GM23248 (cell line): Measurements from ENCODE around the gene SLC35F3. TPM values are rescaled to one million over a fixed set of nuclear protein-coding genes. Genes with fewer than 3 reads are reported as not detected.

Experiments used
- DNase-seq: peaks from one replicate; pipeline ENCODE4 v3.0.0-alpha.2; 2015
- H2AFZ ChIP-seq: fragments of 200-600 bp; sonication (generic); 2 replicates; pipeline ENCODE4 v1.6.1; 2016; ENCODE audit warnings: antibody characterized with exemption
- H3F3A ChIP-seq: fragments of 200-600 bp; sonication (generic); 2 replicates; pipeline ENCODE4 v1.6.1; 2016; ENCODE audit warnings: mild to moderate bottlenecking, antibody characterized with exemption, mixed run types; ENCODE audit not compliant: insufficient read depth
- H3K27ac ChIP-seq: fragments of 200-600 bp; sonication (generic); 2 replicates; pipeline ENCODE4 v1.5.1; 2016; ENCODE audit warnings: mild to moderate bottlenecking
- H3K27me3 ChIP-seq: fragments of 200-600 bp; sonication (generic); replicated peaks from 2 replicates; pipeline ENCODE4 v1.6.1; 2016; ENCODE audit warnings: mild to moderate bottlenecking; ENCODE audit not compliant: insufficient read depth
- H3K36me3 ChIP-seq: fragments of 200-600 bp; sonication (generic); 2 replicates; pipeline ENCODE4 v1.6.1; 2016; ENCODE audit warnings: low read depth, mild to moderate bottlenecking
- H3K4me1 ChIP-seq: fragments of 200-600 bp; sonication (generic); 2 replicates; pipeline ENCODE4 v1.6.1; 2016; ENCODE audit warnings: mild to moderate bottlenecking; ENCODE audit not compliant: insufficient read depth
- H3K4me2 ChIP-seq: fragments of 200-600 bp; sonication (generic); one replicate; pipeline ENCODE4 v1.6.1; 2016; ENCODE audit warnings: mild to moderate bottlenecking; ENCODE audit not compliant: unreplicated experiment
- H3K4me3 ChIP-seq: fragments of 200-600 bp; sonication (generic); 2 replicates; pipeline ENCODE4 v1.5.1; 2016; ENCODE audit warnings: mild to moderate bottlenecking
- H3K79me2 ChIP-seq: fragments of 200-600 bp; sonication (generic); 2 replicates; pipeline ENCODE4 v1.6.1; 2016; ENCODE audit warnings: mild to moderate bottlenecking; ENCODE audit not compliant: insufficient read depth
- H3K9ac ChIP-seq: fragments of 200-600 bp; sonication (generic); 2 replicates; pipeline ENCODE4 v1.6.1; 2016; ENCODE audit warnings: mild to moderate bottlenecking
- H3K9me2 ChIP-seq: fragments of 200-600 bp; sonication (generic); 2 replicates; pipeline ENCODE4 v1.6.1; 2016; ENCODE audit warnings: mixed run types, mild to moderate bottlenecking, moderate library complexity; ENCODE audit not compliant: insufficient read depth
- H3K9me3 ChIP-seq: fragments of 200-600 bp; sonication (generic); one replicate; pipeline ENCODE4 v1.6.1; 2017; ENCODE audit warnings: low read depth
- H4K20me1 ChIP-seq: fragments of 200-600 bp; sonication (generic); 2 replicates; pipeline ENCODE4 v1.6.0; 2016; ENCODE audit not compliant: insufficient read depth
- EZH2 ChIP-seq: fragments of 200-600 bp; sonication (generic); IDR thresholded peaks from 2 replicates; pipeline ENCODE4 v1.6.1; 2018; ENCODE audit warnings: antibody characterized with exemption, mild to moderate bottlenecking; ENCODE audit not compliant: insufficient read depth, poor library complexity, severe bottlenecking
- EZH2phosphoT487 ChIP-seq: fragments of 200-600 bp; sonication (generic); IDR thresholded peaks from 2 replicates; pipeline ENCODE4 v1.6.1; 2018; ENCODE audit warnings: antibody characterized with exemption, moderate library complexity, mild to moderate bottlenecking, low read depth; ENCODE audit not compliant: insufficient read depth
- WGBS, 2 experiments: methylation state at CpG; one replicate each; pipeline ENCODE4 v1.1.6; 2015 to 2017; ENCODE audit warnings: low lambda C conversion rate in 2 of 2, low coverage in 1 of 2; ENCODE audit errors: missing lambda C conversion rate in 2 of 2; 5-methylcytosine and 5-hydroxymethylcytosine counted together
- in situ Hi-C: fragments of 300-500 bp; cut with MboI; formaldehyde crosslinking; loops from 2 replicates; pipeline ENCODE4 v1.15.0; 2020
- polyA plus RNA-seq: library from polyadenylated mRNA; unstranded; fragments of >200 nt; fragmentation: Nextera tagmentation; extraction: Ambion mirVana; gene quantifications from 2 replicates; pipeline ENCODE4 v1.2.1, GENCODE V29; 2016
- total RNA-seq: library from RNA; depleted of rRNA; stranded (reverse); fragments of >200 nt; shearing (Covaris generic); gene quantifications from 2 replicates; pipeline ENCODE4 v1.2.3, GENCODE V29; 2014

Gene SLC35F3
- total and polyA plus RNA-seq, 2 experiments from 2014 or later = 0.43 to 1.3 TPM

DNA sequence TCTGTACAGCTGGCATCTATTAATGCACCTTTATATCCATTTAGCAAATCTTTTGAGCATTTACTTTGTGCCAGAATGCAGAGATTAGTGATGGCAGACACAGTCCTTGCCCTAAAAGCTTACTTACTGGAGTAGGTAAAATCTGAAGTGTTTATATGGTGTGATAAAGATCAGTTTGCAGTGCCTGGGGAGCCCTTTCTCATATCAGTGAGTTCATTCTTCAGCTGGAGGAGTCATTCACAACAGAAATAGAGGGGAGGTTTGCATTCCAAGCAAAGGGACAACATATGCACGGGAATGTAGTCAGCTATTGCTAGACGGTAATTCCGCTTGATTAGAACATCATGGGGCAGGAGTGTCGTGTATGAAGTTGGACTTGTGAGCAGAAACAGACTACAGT lies 8.4 kb downstream of the SLC35F3 start:
- no peaks in the 10 kb centered on the region for H3K36me3 ChIP-seq
- H3K27ac ChIP-seq = no peak overlapping the region
- no peak overlapping the region for H3K9ac ChIP-seq
- no peak overlapping the region for H3K4me2 ChIP-seq
- no peak overlapping the region for H3K4me3 ChIP-seq
- no peaks in the 10 kb centered on the region for H3F3A ChIP-seq
- DNase-seq = no peak
- H3K27me3 ChIP-seq = 0 out of 2 replicates have a peak, but pooled peaks cover 2% of the 10 kb centered on the region
- no peak for TF ChIP-seq EZH2
- TF ChIP-seq EZH2phosphoT487 = no peak
- no peaks in the 10 kb centered on the region for H3K4me1 ChIP-seq
- in situ Hi-C loops = no loop called here
- WGBS, 2 experiments = 0 to 2% methylated on average over 4 of the region's 4 CpGs
- no peaks in the 10 kb centered on the region for H4K20me1 ChIP-seq
- H3K79me2 ChIP-seq = no peaks in the 10 kb centered on the region
- no peaks in the 10 kb centered on the region for H3K9me2 ChIP-seq
- no peak overlapping the region for H2AFZ ChIP-seq
- no peaks in the 10 kb centered on the region for H3K9me3 ChIP-seq

DNA sequence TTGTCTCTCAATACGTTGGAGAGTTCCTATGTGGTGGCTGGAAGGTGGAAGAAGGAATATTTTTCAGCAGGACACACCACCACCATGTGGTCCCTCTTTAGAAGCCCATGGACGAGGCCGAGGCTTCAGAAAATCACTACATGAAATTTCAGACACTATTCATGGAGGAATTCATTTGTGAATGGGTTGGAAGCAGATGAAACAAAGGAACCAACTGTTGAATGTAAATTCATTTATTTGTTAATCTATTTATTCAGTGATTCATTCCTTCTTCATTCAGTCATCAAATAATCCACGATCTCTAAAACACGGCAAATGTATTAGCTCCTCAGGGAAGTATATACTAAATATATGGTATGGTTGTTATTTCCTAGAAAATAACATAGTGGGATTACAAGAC lies 12.2 kb downstream of the SLC35F3 start:
- no peak overlapping the region for H3K9ac ChIP-seq
- H3K79me2 ChIP-seq = no peaks in the 10 kb centered on the region
- no peaks in the 10 kb centered on the region for H3K4me1 ChIP-seq
- in situ Hi-C loops = no loop called here
- no peaks in the 10 kb centered on the region for H3K27me3 ChIP-seq
- no peaks in the 10 kb centered on the region for H3F3A ChIP-seq
- no peak overlapping the region for H2AFZ ChIP-seq
- TF ChIP-seq EZH2 (no peak), EZH2phosphoT487 (no peak)
- no peak overlapping the region for H3K4me3 ChIP-seq
- no peaks in the 10 kb centered on the region for H3K9me2 ChIP-seq
- no peaks in the 10 kb centered on the region for H3K36me3 ChIP-seq
- H4K20me1 ChIP-seq = no peaks in the 10 kb centered on the region
- H3K27ac ChIP-seq = no peak overlapping the region
- H3K9me3 ChIP-seq = no peaks in the 10 kb centered on the region
- 22 to 32% methylated on average over 5 of the region's 5 CpGs for WGBS, 2 experiments
- no peak for DNase-seq
- no peak overlapping the region for H3K4me2 ChIP-seq

GRCh38 chr1:233919786-233920185 lies 15.3 kb downstream of the SLC35F3 start:
- Histone ChIP-seq H3K9me2 (no peaks in the 10 kb centered on the region), H2AFZ (no peak overlapping the region), H3K27ac (no peak overlapping the region), H3F3A (no peaks in the 10 kb centered on the region), H3K9me3 (no peaks in the 10 kb centered on the region), H3K79me2 (no peaks in the 10 kb centered on the region), H3K4me1 (no peaks in the 10 kb centered on the region), H3K4me3 (no peak overlapping the region), H3K36me3 (no peaks in the 10 kb centered on the region), H3K9ac (no peak overlapping the region), H3K4me2 (no peak overlapping the region), H4K20me1 (no peaks in the 10 kb centered on the region), H3K27me3 (no peaks in the 10 kb centered on the region)
- WGBS, 2 experiments = 23 to 29% methylated on average over 7 of the region's 7 CpGs
- in situ Hi-C loops = no loop called here
- DNase-seq = no peak
- TF ChIP-seq EZH2 = no peak
- no peak for TF ChIP-seq EZH2phosphoT487

GRCh38 chr1:233928123-233928522 lies 23.6 kb downstream of the SLC35F3 start:
- Histone ChIP-seq H3K4me2 (no peak overlapping the region), H3K9me3 (no peaks in the 10 kb centered on the region), H3F3A (no peaks in the 10 kb centered on the region), H3K9ac (no peak overlapping the region), H3K4me3 (no peak overlapping the region), H3K9me2 (no peaks in the 10 kb centered on the region), H3K27me3 (no peaks in the 10 kb centered on the region), H3K36me3 (no peaks in the 10 kb centered on the region), H4K20me1 (no peaks in the 10 kb centered on the region), H3K79me2 (no peaks in the 10 kb centered on the region), H3K4me1 (no peaks in the 10 kb centered on the region), H3K27ac (no peak overlapping the region), H2AFZ (no peak overlapping the region)
- TF ChIP-seq EZH2 (no peak), EZH2phosphoT487 (no peak)
- WGBS, 2 experiments = 11 to 14% methylated on average over 2 of the region's 2 CpGs
- in situ Hi-C loops = no loop called here
- DNase-seq = no peak

- no peak overlapping the region for H2AFZ ChIP-seq
- DNase-seq = no peak
- H3K79me2 ChIP-seq = no peaks in the 10 kb centered on the region
- H3K27me3 ChIP-seq = no peaks in the 10 kb centered on the region
- no peak for TF ChIP-seq EZH2phosphoT487
- no peak for TF ChIP-seq EZH2
- H3K4me1 ChIP-seq = no peaks in the 10 kb centered on the region
- no peaks in the 10 kb centered on the region for H4K20me1 ChIP-seq
- no peaks in the 10 kb centered on the region for H3K9me2 ChIP-seq
- no peaks in the 10 kb centered on the region for H3F3A ChIP-seq
- H3K9ac ChIP-seq = no peak overlapping the region
- H3K9me3 ChIP-seq = no peaks in the 10 kb centered on the region
- in situ Hi-C loops = no loop called here
- H3K4me3 ChIP-seq = no peak overlapping the region
- H3K36me3 ChIP-seq = no peaks in the 10 kb centered on the region
- H3K4me2 ChIP-seq = no peak overlapping the region
- 16 to 27% methylated on average over 4 of the region's 4 CpGs for WGBS, 2 experiments
- no peak overlapping the region for H3K27ac ChIP-seq
Observed at GRCh38 chr1:233933339-233933738, 28.9 kb downstream of the SLC35F3 start.
